GM12873 (cell line): ENCODE measurements around the gene TMEM151B.

ENCODE experiments used
- CTCF ChIP-seq: IDR thresholded peaks from 2 replicates; pipeline ENCODE4 v1.5.1; 2012; ENCODE audit warnings: low read depth, mild to moderate bottlenecking, moderate library complexity, low read length, control low read depth; ENCODE audit not compliant: insufficient read depth; ENCODE audit errors: missing control alignments

TMEM151B gene

GRCh38 chr6:44250067-44250717 is 20.1 kb upstream of the TMEM151B start:
- no peak for TF ChIP-seq CTCF

GRCh38 chr6:44250718-44251123 is 19.5 kb upstream of the TMEM151B start:
- TF ChIP-seq CTCF = no peak

GRCh38 chr6:44251576-44252524 is 18.4 kb upstream of the TMEM151B start:
- TF ChIP-seq CTCF = no peak

GRCh38 chr6:44253307-44254101 is 16.7 kb upstream of the TMEM151B start:
- peak; percentile 76 for TF ChIP-seq CTCF

GRCh38 chr6:44254191-44255104 is 15.8 kb upstream of the TMEM151B start:
- no peak for TF ChIP-seq CTCF

GRCh38 chr6:44255105-44255808 is 15.0 kb upstream of the TMEM151B start:
- TF ChIP-seq CTCF = no peak
